CD8-positive, alpha-beta memory T cell (primary cell): Measurements from ENCODE around the gene OCA2. TPM values are rescaled to one million over a fixed set of nuclear protein-coding genes. Genes with fewer than 3 reads are reported as not detected.

Experiments
- CTCF ChIA-PET: fragments of 350-600 bp; sonication (Branson Sonifier 250); formaldehyde crosslinking; loops from one replicate; lab custom pipeline; 2021; ENCODE audit warnings: antibody characterized with exemption; lab: Charles Lee
- POLR2A ChIA-PET: fragments of 350-600 bp; sonication (Branson Sonifier 250); formaldehyde crosslinking; loops from one replicate; lab custom pipeline; 2021; ENCODE audit warnings: antibody characterized with exemption; lab: Charles Lee
- DNase-seq, 5 donors: peaks; one replicate each; pipeline versions ENCODE4 v3.0.0 to v3.0.0-alpha.2; 2020 to 2022; ENCODE audit warnings: mixed read lengths in 1 of 5
- H3K27ac ChIP-seq: one replicate; pipeline ENCODE4 v1.7.0; 2013; ENCODE audit warnings: low read depth, mild to moderate bottlenecking, low read length, moderate library complexity
- H3K27me3 ChIP-seq: 2 replicates; pipeline ENCODE4 v1.7.0; 2013; ENCODE audit warnings: low read length, mild to moderate bottlenecking; ENCODE audit not compliant: insufficient read depth, poor library complexity, severe bottlenecking
- H3K36me3 ChIP-seq: 2 replicates; pipeline ENCODE4 v1.7.0; 2013; ENCODE audit warnings: mild to moderate bottlenecking, low read length, moderate library complexity; ENCODE audit not compliant: insufficient read depth
- H3K4me1 ChIP-seq: 2 replicates; pipeline ENCODE4 v1.7.0; 2013; ENCODE audit warnings: mild to moderate bottlenecking, low read length, moderate library complexity; ENCODE audit not compliant: insufficient read depth
- H3K4me3 ChIP-seq: 2 replicates; pipeline ENCODE4 v1.7.0; 2013; ENCODE audit warnings: mild to moderate bottlenecking, low read length
- H3K9me3 ChIP-seq: 2 replicates; pipeline ENCODE4 v1.7.0; 2013; ENCODE audit warnings: mild to moderate bottlenecking, low read length
- H3K27ac Mint-ChIP-seq, 8 donors: one replicate each; pipeline ENCODE4 v1.8.0; 2020 to 2021; ENCODE audit warnings: mixed read lengths in 8 of 8, mild to moderate bottlenecking in 6 of 8, inconsistent platforms in 3 of 8, moderate library complexity in 3 of 8
- H3K27me3 Mint-ChIP-seq, 2 donors: one replicate each; pipeline ENCODE4 v1.8.0; 2020 to 2021; ENCODE audit warnings: mixed read lengths in 2 of 2, mild to moderate bottlenecking in 1 of 2, moderate library complexity in 1 of 2
- H3K36me3 Mint-ChIP-seq, 3 donors: one replicate each; pipeline ENCODE4 v1.8.0; 2020 to 2021; ENCODE audit warnings: mixed read lengths in 3 of 3, inconsistent platforms in 1 of 3, mild to moderate bottlenecking in 1 of 3
- H3K4me1 Mint-ChIP-seq, 3 donors: one replicate each; pipeline ENCODE4 v1.8.0; 2020 to 2021; ENCODE audit warnings: mixed read lengths in 3 of 3, inconsistent platforms in 1 of 3, mild to moderate bottlenecking in 1 of 3
- H3K4me3 Mint-ChIP-seq, 7 donors: one replicate each; pipeline ENCODE4 v1.8.0; 2020 to 2021; ENCODE audit warnings: mixed read lengths in 7 of 7, mild to moderate bottlenecking in 6 of 7, moderate library complexity in 4 of 7, inconsistent platforms in 2 of 7
- H3K9me3 Mint-ChIP-seq, 5 donors: one replicate each; pipeline ENCODE4 v1.8.0; 2020 to 2022; ENCODE audit warnings: mixed read lengths in 5 of 5, mild to moderate bottlenecking in 3 of 5, moderate library complexity in 2 of 5, inconsistent platforms in 1 of 5
- polyA plus RNA-seq: library from polyadenylated mRNA; unstranded; fragments of 300-500 nt; fragmentation: Illumina TruSeq; gene quantifications from one replicate; pipeline ENCODE4 v1.2.3, GENCODE V29; 2021
- total RNA-seq, 2 experiments: library from RNA; stranded (reverse); gene quantifications; one replicate each; pipeline ENCODE4 v1.2.3, GENCODE V29; 2021

The OCA2 gene
- total and polyA plus RNA-seq, 3 experiments from 2014 or later: not detected

GRCh38 chr15:28118083-28118482 is 19.0 kb upstream of the OCA2 start:
- Histone ChIP-seq H3K4me1 (no peaks in the 10 kb centered on the region), H3K9me3 (no peaks in the 10 kb centered on the region), H3K4me3 (no peak overlapping the region), H3K27me3 (no peaks in the 10 kb centered on the region), H3K36me3 (peaks cover 26% of the 10 kb centered on the region), H3K27ac (no peak overlapping the region)
- Mint-ChIP-seq H3K9me3 (no peaks in the 10 kb centered on the region), H3K36me3 (peaks cover 14 to 84% (median 24%) of the 10 kb centered on the region in 3 donors), H3K27me3 (no peaks in the 10 kb centered on the region), H3K27ac (peak overlapping the region in 1 of 8 donors; percentile 60), H3K4me3 (no peak overlapping the region), H3K4me1 (no peaks in the 10 kb centered on the region)
- ChIA-PET POLR2A (no interaction called here), CTCF (no interaction called here)
- DNase-seq: no peak

GRCh38 chr15:28117432-28117990 is 18.4 kb upstream of the OCA2 start:
- Mint-ChIP-seq H3K9me3 (no peaks in the 10 kb centered on the region), H3K4me3 (no peak overlapping the region), H3K36me3 (peaks cover 15 to 85% (median 21%) of the 10 kb centered on the region in 3 donors), H3K27me3 (no peaks in the 10 kb centered on the region), H3K27ac (peak overlapping the region in 2 of 8 donors; percentile 33 to 60), H3K4me1 (no peaks in the 10 kb centered on the region)
- DNase-seq: no peak
- ChIA-PET POLR2A (no interaction called here), CTCF (no interaction called here)
- no peaks in the 10 kb centered on the region for H3K27me3 ChIP-seq
- H3K4me3 ChIP-seq: no peak overlapping the region
- H3K27ac ChIP-seq: no peak overlapping the region
- peaks cover 32% of the 10 kb centered on the region for H3K36me3 ChIP-seq
- no peaks in the 10 kb centered on the region for H3K4me1 ChIP-seq
- no peaks in the 10 kb centered on the region for H3K9me3 ChIP-seq

DNA sequence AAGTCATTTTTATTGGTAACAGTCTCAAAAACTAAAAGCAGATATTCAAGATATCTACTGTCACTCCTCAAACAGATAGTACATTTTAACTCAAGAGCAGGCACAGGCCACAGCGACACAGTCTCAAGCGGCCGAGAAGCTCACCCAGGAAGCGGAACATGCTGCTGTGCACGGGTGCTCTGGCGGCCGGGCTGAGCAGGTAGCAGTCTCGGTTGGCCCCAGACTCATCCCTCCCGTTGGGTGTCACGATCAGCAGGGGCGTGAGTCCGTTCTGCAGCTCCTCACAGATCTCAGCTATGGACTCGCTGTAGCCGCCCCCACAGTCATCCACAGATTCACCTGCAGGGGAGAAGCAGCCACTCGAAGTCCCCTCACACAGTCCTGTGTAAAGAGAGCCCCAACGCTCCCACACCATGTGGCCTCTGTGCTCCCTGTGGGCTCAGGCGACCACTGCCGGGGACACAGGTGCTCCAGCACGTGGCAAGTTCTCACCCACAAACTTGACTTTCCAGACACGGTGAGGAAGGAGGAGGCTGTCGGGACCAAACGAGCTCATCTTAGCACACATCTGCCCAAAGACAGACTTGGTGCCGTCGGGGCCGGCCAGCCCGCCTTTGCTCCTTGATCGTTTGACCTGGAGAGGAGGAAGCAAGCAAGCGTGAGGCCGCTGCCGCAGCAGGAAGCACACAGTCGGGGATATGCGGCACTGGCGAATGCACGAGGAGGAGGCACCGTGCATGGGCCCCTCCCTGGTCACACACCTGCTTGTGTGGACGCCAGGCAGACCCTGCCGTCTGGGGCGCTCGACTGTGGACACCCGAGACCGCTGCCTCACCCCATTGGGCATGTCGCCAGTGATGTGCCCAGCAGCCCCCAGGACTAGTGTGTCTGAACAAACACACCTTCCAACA is 17.7 kb upstream of the OCA2 start:
- Mint-ChIP-seq H3K36me3 (peaks cover 23 to 86% (median 26%) of the 10 kb centered on the region in 3 donors), H3K9me3 (no peaks in the 10 kb centered on the region), H3K4me3 (no peak overlapping the region), H3K4me1 (no peaks in the 10 kb centered on the region), H3K27ac (no peak overlapping the region), H3K27me3 (no peaks in the 10 kb centered on the region)
- Histone ChIP-seq H3K27me3 (no peaks in the 10 kb centered on the region), H3K27ac (no peak overlapping the region), H3K36me3 (peaks cover 39% of the 10 kb centered on the region), H3K9me3 (no peaks in the 10 kb centered on the region), H3K4me1 (no peaks in the 10 kb centered on the region), H3K4me3 (no peak overlapping the region)
- ChIA-PET POLR2A (no interaction called here), CTCF (no interaction called here)
- no peak for DNase-seq

- no peak overlapping the region for H3K27ac Mint-ChIP-seq
- H3K27ac ChIP-seq: no peak overlapping the region
- no peaks in the 10 kb centered on the region for H3K9me3 ChIP-seq
- ChIA-PET CTCF (no interaction called here), POLR2A (no interaction called here)
- no peaks in the 10 kb centered on the region for H3K27me3 ChIP-seq
- H3K9me3 Mint-ChIP-seq: no peaks in the 10 kb centered on the region
- H3K4me3 ChIP-seq: no peak overlapping the region
- peaks cover 43% of the 10 kb centered on the region for H3K36me3 ChIP-seq
- peaks cover 25 to 86% (median 28%) of the 10 kb centered on the region in 3 donors for H3K36me3 Mint-ChIP-seq
- no peaks in the 10 kb centered on the region for H3K4me1 ChIP-seq
- no peaks in the 10 kb centered on the region for H3K27me3 Mint-ChIP-seq
- DNase-seq: no peak
- H3K4me3 Mint-ChIP-seq: no peak overlapping the region
- no peaks in the 10 kb centered on the region for H3K4me1 Mint-ChIP-seq
Measured at GRCh38 chr15:28115871-28116270, 16.8 kb upstream of the OCA2 start.

- Mint-ChIP-seq H3K36me3 (peaks cover 22 to 77% (median 25%) of the 10 kb centered on the region in 3 donors), H3K4me1 (no peaks in the 10 kb centered on the region), H3K9me3 (no peaks in the 10 kb centered on the region), H3K4me3 (no peak overlapping the region), H3K27me3 (no peaks in the 10 kb centered on the region), H3K27ac (no peak overlapping the region)
- Histone ChIP-seq H3K36me3 (peaks cover 38% of the 10 kb centered on the region), H3K27ac (no peak overlapping the region), H3K27me3 (no peaks in the 10 kb centered on the region), H3K4me1 (no peaks in the 10 kb centered on the region), H3K9me3 (no peaks in the 10 kb centered on the region), H3K4me3 (no peak overlapping the region)
- POLR2A ChIA-PET: interaction anchor here (0.6 kb wide), 1 partner anchor 18 kb away, joined by 3 read pairs; no protein-coding TSS in a partner anchor
- DNase-seq: no peak
- CTCF ChIA-PET: interaction anchor here (1.0 kb wide), 1 partner anchor 11 kb away, joined by 5 read pairs; no protein-coding TSS in a partner anchor
Measured at GRCh38 chr15:28114721-28115622, 15.9 kb upstream of the OCA2 start.

DNA sequence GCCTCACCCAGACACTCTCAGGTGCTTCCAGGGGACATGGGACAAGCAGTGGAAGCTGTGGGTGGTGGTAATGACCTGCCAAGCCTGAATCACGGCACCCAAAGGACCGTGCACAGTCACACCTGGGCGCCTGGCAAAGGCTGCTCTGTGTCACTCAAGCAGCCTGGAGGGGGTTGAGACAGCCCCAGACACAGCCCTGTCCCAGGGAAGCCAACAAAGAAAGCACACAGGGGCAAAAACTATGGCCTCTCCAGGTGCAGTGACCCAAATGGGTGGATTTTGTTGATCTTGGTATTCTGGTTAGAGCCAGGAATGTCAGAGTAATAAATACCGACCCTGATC is 15.0 kb upstream of the OCA2 start:
- no peak for DNase-seq
- peaks cover 0 to 4% of the 10 kb centered on the region in 2 donors for H3K27me3 Mint-ChIP-seq
- H3K4me3 Mint-ChIP-seq: no peak overlapping the region
- no peak overlapping the region for H3K27ac Mint-ChIP-seq
- no peak overlapping the region for H3K27ac ChIP-seq
- H3K36me3 ChIP-seq: peaks cover 34% of the 10 kb centered on the region
- ChIA-PET POLR2A (no interaction called here), CTCF (no interaction called here)
- H3K4me1 ChIP-seq: no peaks in the 10 kb centered on the region
- no peaks in the 10 kb centered on the region for H3K9me3 Mint-ChIP-seq
- H3K36me3 Mint-ChIP-seq: peaks cover 22 to 72% (median 25%) of the 10 kb centered on the region in 3 donors
- peaks cover 0 to 2% (median 0%) of the 10 kb centered on the region in 3 donors for H3K4me1 Mint-ChIP-seq
- H3K4me3 ChIP-seq: no peak overlapping the region
- H3K9me3 ChIP-seq: no peaks in the 10 kb centered on the region
- H3K27me3 ChIP-seq: no peaks in the 10 kb centered on the region

DNA sequence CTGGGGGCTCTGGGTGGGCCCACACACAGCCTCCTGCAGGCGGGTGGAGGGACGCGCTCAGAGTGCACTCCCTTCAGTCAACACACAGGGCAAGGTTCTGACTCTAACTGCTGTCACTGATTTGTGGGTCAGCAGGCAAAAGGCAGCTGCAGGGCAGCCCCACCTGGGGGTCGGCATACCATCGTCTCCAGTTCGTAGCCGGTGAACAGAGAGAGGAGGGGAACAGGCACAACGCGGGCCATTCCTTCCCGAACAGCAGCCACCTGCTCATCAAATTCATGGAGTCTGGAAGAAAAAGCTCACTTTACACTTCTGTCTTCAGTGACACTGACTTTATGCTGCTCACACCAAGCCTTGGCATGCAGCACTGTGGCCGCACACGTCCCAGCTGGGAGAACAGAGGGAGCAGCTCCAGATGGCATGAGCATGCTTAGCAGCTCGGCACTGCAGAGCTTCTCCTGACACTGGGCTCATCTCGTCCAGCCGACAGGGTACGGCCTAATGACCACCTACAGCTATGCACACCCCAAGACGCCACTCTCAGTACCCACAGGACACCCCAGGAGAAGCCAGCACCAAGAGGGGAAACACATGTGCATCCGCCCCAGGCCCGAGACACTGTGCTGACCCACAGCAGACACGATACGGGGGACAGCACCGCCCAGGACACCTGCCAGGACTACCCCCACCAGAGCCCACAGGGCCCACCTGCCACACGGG is 14.4 kb upstream of the OCA2 start:
- Mint-ChIP-seq H3K9me3 (no peaks in the 10 kb centered on the region), H3K27ac (no peak overlapping the region), H3K36me3 (peaks cover 22 to 70% (median 25%) of the 10 kb centered on the region in 3 donors), H3K4me3 (no peak overlapping the region), H3K27me3 (peaks cover 0 to 4% of the 10 kb centered on the region in 2 donors), H3K4me1 (peaks cover 0 to 2% (median 0%) of the 10 kb centered on the region in 3 donors)
- ChIA-PET CTCF (no interaction called here), POLR2A (no interaction called here)
- Histone ChIP-seq H3K36me3 (peaks cover 34% of the 10 kb centered on the region), H3K4me3 (no peak overlapping the region), H3K9me3 (no peaks in the 10 kb centered on the region), H3K4me1 (no peaks in the 10 kb centered on the region), H3K27ac (no peak overlapping the region), H3K27me3 (no peaks in the 10 kb centered on the region)
- no peak for DNase-seq
